B cell (primary cell): ENCODE results near the gene TRPV5. TPM values are rescaled to one million over a fixed set of nuclear protein-coding genes. Genes with fewer than 3 reads are reported as not detected.

Source experiments
- ATAC-seq: fragments of 200-7000 bp; cut with Tn5 transposase; one replicate; pipeline ENCODE4 v1.10.0; 2021; ENCODE audit warnings: low read depth, mild to moderate bottlenecking, moderate number of reproducible peaks, moderate library complexity
- CTCF ChIA-PET: fragments of 350-600 bp; sonication (Branson Sonifier 250); formaldehyde crosslinking; loops from one replicate; lab custom pipeline; 2021; ENCODE audit warnings: antibody characterized with exemption, inconsistent platforms; lab: Charles Lee
- POLR2A ChIA-PET: fragments of 350-600 bp; sonication (Branson Sonifier 250); formaldehyde crosslinking; loops from one replicate; lab custom pipeline; 2021; ENCODE audit warnings: antibody characterized with exemption; lab: Charles Lee
- DNase-seq: peaks from one replicate; pipeline ENCODE4 v3.0.0; 2013
- H2AFZ ChIP-seq: 2 replicates; pipeline ENCODE4 v1.6.1; 2012; ENCODE audit warnings: mild to moderate bottlenecking, low read depth, low read length; ENCODE audit not compliant: insufficient read depth, poor library complexity, severe bottlenecking
- H3K27ac ChIP-seq, 2 donors: 1 replicate in 1 of 2; 2 replicates in 1 of 2; pipeline ENCODE4 v1.5.1; 2012 to 2013; ENCODE audit warnings: low read length in 2 of 2, mild to moderate bottlenecking in 2 of 2, moderate library complexity in 1 of 2
- H3K27me3 ChIP-seq, 4 experiments: fragments of 200-600 bp in 1 of 4; sonication (generic) in 1 of 4; replicated peaks in 1 of 4; 1 replicate in 2 of 4; 2 replicates in 2 of 4; pipeline versions ENCODE4 v1.6.1 to v1.7.0; 2013 to 2016; ENCODE audit warnings: low read length in 3 of 4, mild to moderate bottlenecking in 2 of 4, mixed read lengths in 1 of 4, moderate library complexity in 1 of 4; ENCODE audit not compliant: insufficient read depth in 4 of 4, control insufficient read depth in 3 of 4; ENCODE audit errors: control extremely low read depth in 1 of 4
- H3K36me3 ChIP-seq, 2 experiments: replicated peaks in 1 of 2; 1 replicate in 1 of 2; 2 replicates in 1 of 2; pipeline versions ENCODE4 v1.6.1 to v1.7.1; 2013; ENCODE audit warnings: low read length in 1 of 2; ENCODE audit not compliant: insufficient read depth in 2 of 2, control insufficient read depth in 1 of 2; ENCODE audit errors: control extremely low read depth in 1 of 2, extremely low read depth in 1 of 2
- H3K4me1 ChIP-seq, 2 donors: fragments of 200-600 bp in 1 of 2; sonication (generic) in 1 of 2; 1 replicate in 1 of 2; 2 replicates in 1 of 2; pipeline versions ENCODE4 v1.5.1 to v1.6.1; 2013 to 2017; ENCODE audit warnings: low read length in 2 of 2; ENCODE audit not compliant: control insufficient read depth in 2 of 2, insufficient read depth in 2 of 2
- H3K4me2 ChIP-seq: replicated peaks from 2 replicates; pipeline ENCODE3; 2012; ENCODE audit warnings: mild to moderate bottlenecking, low read depth, low read length; ENCODE audit not compliant: poor library complexity, severe bottlenecking
- H3K4me3 ChIP-seq, 5 experiments: fragments of 200-600 bp in 1 of 5; sonication (generic) in 1 of 5; 1 replicate in 3 of 5; 2 replicates in 2 of 5; pipeline versions ENCODE4 v1.5.1 to v1.7.0; 2011 to 2016; ENCODE audit warnings: low read length in 4 of 5, mild to moderate bottlenecking in 4 of 5, low read depth in 2 of 5, control low read depth in 1 of 5, moderate library complexity in 1 of 5; ENCODE audit not compliant: insufficient read depth in 1 of 5; ENCODE audit errors: control extremely low read depth in 1 of 5, extremely low read depth in 1 of 5
- H3K79me2 ChIP-seq: fragments of 200-600 bp; sonication (generic); one replicate; pipeline ENCODE4 v1.6.0; 2016; ENCODE audit warnings: low read length; ENCODE audit not compliant: control insufficient read depth, insufficient read depth
- H3K9ac ChIP-seq: fragments of 200-600 bp; sonication (generic); 2 replicates; pipeline ENCODE4 v1.6.1; 2017; ENCODE audit warnings: mild to moderate bottlenecking, low read length, moderate library complexity
- H3K9me3 ChIP-seq, 3 donors: one replicate each; pipeline versions ENCODE4 v1.6.1 to v1.7.1; 2013; ENCODE audit warnings: low read length in 2 of 3; ENCODE audit not compliant: control insufficient read depth in 2 of 3, insufficient read depth in 1 of 3; ENCODE audit errors: control extremely low read depth in 1 of 3
- H4K20me1 ChIP-seq: 2 replicates; pipeline ENCODE4 v1.6.0; 2012; ENCODE audit warnings: mild to moderate bottlenecking, low read length; ENCODE audit not compliant: insufficient read depth, control insufficient read depth, poor library complexity, severe bottlenecking
- H3K27ac Mint-ChIP-seq: one replicate; pipeline ENCODE4 v1.8.0; 2021; ENCODE audit warnings: mixed read lengths
- H3K27me3 Mint-ChIP-seq: one replicate; pipeline ENCODE4 v1.8.0; 2021; ENCODE audit warnings: mixed read lengths
- H3K4me1 Mint-ChIP-seq: one replicate; pipeline ENCODE4 v1.8.0; 2021; ENCODE audit warnings: mixed read lengths
- H3K4me3 Mint-ChIP-seq: one replicate; pipeline ENCODE4 v1.8.0; 2021; ENCODE audit warnings: mixed read lengths
- H3K9me3 Mint-ChIP-seq: one replicate; pipeline ENCODE4 v1.8.0; 2022; ENCODE audit warnings: mixed read lengths; ENCODE audit not compliant: insufficient read depth
- CTCF ChIP-seq: fragments of 200-600 bp; IDR thresholded peaks from one replicate; pipeline ENCODE4 v1.8.0; 2022; ENCODE audit warnings: antibody characterized with exemption, mild to moderate bottlenecking
- EZH2 ChIP-seq: IDR thresholded peaks from 2 replicates; pipeline ENCODE4 v1.6.1; 2012; ENCODE audit warnings: borderline replicate concordance, low read depth, mild to moderate bottlenecking, moderate library complexity, low read length; ENCODE audit not compliant: insufficient read depth, poor library complexity, severe bottlenecking
- WGBS: methylation state at CpG from one replicate; pipeline ENCODE4 v1.1.5; 2013; ENCODE audit warnings: missing lambda C conversion rate; ENCODE audit not compliant: insufficient coverage; 5-methylcytosine and 5-hydroxymethylcytosine counted together
- intact Hi-C: fragments of 100-400 bp; cut with micrococcal nuclease; formaldehyde crosslinking; loops from one replicate; pipeline ENCODE4 v1.10.0; 2022
- polyA plus RNA-seq: library from polyadenylated mRNA; depleted of rRNA; stranded (reverse); fragments of >200 nt; gene quantifications from 2 replicates; pipeline ENCODE4 v1.2.3, GENCODE V29; 2012
- total RNA-seq, 2 donors: library from RNA; stranded (reverse); fragments of 120-200 nt in 1 of 2; gene quantifications; 1 replicate in 1 of 2; 2 replicates in 1 of 2; pipeline versions ENCODE4 v1.2.3 to v1.2.4, GENCODE V29; 2013 to 2022

The TRPV5 gene
- total and polyA plus RNA-seq, 2 donors (not counting 1 experiment from before 2014, with no cell fraction given) = 0.03 TPM; not detected in 1

- no peak overlapping the region for H3K4me3 Mint-ChIP-seq
- intact Hi-C loops = no loop called here
- peaks cover 0 to 7% (median 0%) of the 10 kb centered on the region in 4 experiments for H3K27me3 ChIP-seq
- H3K4me1 Mint-ChIP-seq = no peaks in the 10 kb centered on the region
- no peak for DNase-seq
- ChIA-PET POLR2A (no interaction called here), CTCF (no interaction called here)
- 83% methylated on average over 1 of the region's 4 CpGs for WGBS
- H3K27ac ChIP-seq = no peak overlapping the region
- no peaks in the 10 kb centered on the region for H3K79me2 ChIP-seq
- H3K27ac Mint-ChIP-seq = no peak overlapping the region
- H3K27me3 Mint-ChIP-seq = peaks cover 33% of the 10 kb centered on the region
- H3K4me3 ChIP-seq = no peak overlapping the region
- no peak overlapping the region for H3K4me2 ChIP-seq
- no peaks in the 10 kb centered on the region for H4K20me1 ChIP-seq
- no peaks in the 10 kb centered on the region for H3K36me3 ChIP-seq
- H3K9me3 Mint-ChIP-seq = peaks cover 2% of the 10 kb centered on the region
- no peak overlapping the region for H2AFZ ChIP-seq
- no peak overlapping the region for H3K9ac ChIP-seq
- no peaks in the 10 kb centered on the region for H3K4me1 ChIP-seq
- ATAC-seq = no peak
- H3K9me3 ChIP-seq = peaks cover 0 to 3% (median 0%) of the 10 kb centered on the region in 3 donors
- TF ChIP-seq CTCF (no peak), EZH2 (no peak)
These were observed 15.1 kb upstream of the TRPV5 start for GRCh38 chr7:142948603-142949002.

DNA sequence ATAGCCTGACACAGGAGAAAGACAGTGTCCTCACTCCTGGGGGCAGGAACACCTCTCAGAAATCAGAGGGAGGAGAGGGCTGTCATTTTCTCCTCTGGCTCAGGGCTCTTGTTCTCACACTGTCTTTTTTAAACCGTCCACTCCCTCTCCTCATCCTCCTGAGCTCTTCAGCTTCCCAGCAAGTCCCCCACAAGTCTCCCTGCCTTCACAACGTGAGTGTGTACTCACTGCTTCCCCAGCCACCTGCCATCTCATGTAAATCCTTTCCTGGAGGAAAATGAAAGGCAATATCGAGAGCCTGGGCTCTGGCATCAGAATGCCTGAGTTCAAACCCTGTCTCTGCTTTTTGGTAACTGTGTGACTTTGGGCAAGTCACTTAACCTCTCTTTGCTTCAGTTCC, 11.5 kb upstream of the TRPV5 start:
- H3K4me1 Mint-ChIP-seq = no peaks in the 10 kb centered on the region
- POLR2A ChIA-PET = no interaction called here
- no peaks in the 10 kb centered on the region for H3K9me3 ChIP-seq
- ATAC-seq (no peak), DNase-seq (no peak)
- no peak overlapping the region for H2AFZ ChIP-seq
- H3K9me3 Mint-ChIP-seq = no peaks in the 10 kb centered on the region
- no peak overlapping the region for H3K4me2 ChIP-seq
- H3K79me2 ChIP-seq = no peaks in the 10 kb centered on the region
- H3K27me3 ChIP-seq = peaks cover 0 to 7% (median 0%) of the 10 kb centered on the region in 4 experiments
- no peak overlapping the region for H3K4me3 Mint-ChIP-seq
- no peak for TF ChIP-seq EZH2
- no peak for TF ChIP-seq CTCF
- CTCF ChIA-PET = no interaction called here
- no peaks in the 10 kb centered on the region for H3K36me3 ChIP-seq
- no peak overlapping the region for H3K9ac ChIP-seq
- H4K20me1 ChIP-seq = no peaks in the 10 kb centered on the region
- H3K27ac Mint-ChIP-seq = no peak overlapping the region
- no peak overlapping the region for H3K27ac ChIP-seq
- no peaks in the 10 kb centered on the region for H3K4me1 ChIP-seq
- intact Hi-C loops = no loop called here
- peaks cover 41% of the 10 kb centered on the region for H3K27me3 Mint-ChIP-seq
- no peak overlapping the region for H3K4me3 ChIP-seq
- WGBS = 84% methylated on average over 2 of the region's 3 CpGs
